Measurements from ENCODE around the gene LAMTOR4. TPM values are rescaled to one million over a fixed set of nuclear protein-coding genes. Genes with fewer than 3 reads are reported as not detected.

The LAMTOR4 gene
- total RNA-seq, 1 donor from 2014 or later = 208 TPM

DNA sequence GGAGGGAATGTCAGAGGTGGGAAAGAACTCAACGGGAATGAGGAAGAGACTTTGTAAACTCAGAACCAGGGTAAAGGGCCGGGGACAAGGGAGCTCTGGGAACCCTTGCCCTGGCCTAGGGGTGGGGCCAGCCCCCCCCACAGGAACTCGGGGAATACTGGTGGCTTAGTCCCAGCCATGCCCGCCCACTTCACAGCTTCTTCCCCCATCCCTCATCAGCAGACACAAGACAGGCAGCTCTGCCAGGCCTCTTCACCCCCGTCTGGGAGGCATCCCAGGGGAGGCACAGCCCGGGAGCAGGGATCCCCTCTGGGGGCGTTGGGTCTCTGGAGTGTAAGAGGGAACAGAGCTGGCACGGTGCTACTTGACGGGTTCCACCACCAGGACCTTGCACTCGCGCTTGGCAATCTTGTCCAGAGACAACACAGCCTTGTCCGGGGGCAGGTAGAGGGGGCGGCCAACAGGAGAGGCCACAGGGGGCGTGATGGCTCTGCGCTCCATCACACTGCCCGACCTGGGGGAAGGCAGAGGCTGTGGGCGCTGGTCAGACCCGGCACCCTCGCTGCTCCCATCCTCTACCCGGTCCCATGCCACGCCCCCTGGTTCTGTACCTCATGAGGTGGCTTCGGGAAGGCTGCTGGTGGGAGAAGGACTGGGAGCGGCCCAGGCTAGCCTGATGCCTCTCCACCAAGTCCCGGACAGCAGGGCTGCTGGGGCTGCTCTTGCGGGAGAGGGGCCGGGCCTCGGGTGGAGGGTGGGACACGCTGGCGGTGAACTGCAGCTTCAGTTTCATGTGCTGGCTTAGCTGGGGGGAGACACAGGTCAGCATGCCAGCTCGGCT is 6.2 kb downstream of the LAMTOR4 start:
- TF ChIP-seq CTCF (IDR thresholded peaks at IDR 0.05; ENCODE audit: insufficient read depth, low read length, poor library complexity, severe bottlenecking) = no peak
- Histone ChIP-seq H3K27me3 (ENCODE audit: control insufficient read depth, insufficient read depth, low read length) (no peaks in the 10 kb centered on the region), H3K4me3 (ENCODE audit: low read depth, low read length) (no peak overlapping the region), H3K36me3 (ENCODE audit: control insufficient read depth, insufficient read depth, low read length) (peaks cover 1% of the 10 kb centered on the region)
- no peak for DNase-seq (ENCODE audit: low read depth)

DNA sequence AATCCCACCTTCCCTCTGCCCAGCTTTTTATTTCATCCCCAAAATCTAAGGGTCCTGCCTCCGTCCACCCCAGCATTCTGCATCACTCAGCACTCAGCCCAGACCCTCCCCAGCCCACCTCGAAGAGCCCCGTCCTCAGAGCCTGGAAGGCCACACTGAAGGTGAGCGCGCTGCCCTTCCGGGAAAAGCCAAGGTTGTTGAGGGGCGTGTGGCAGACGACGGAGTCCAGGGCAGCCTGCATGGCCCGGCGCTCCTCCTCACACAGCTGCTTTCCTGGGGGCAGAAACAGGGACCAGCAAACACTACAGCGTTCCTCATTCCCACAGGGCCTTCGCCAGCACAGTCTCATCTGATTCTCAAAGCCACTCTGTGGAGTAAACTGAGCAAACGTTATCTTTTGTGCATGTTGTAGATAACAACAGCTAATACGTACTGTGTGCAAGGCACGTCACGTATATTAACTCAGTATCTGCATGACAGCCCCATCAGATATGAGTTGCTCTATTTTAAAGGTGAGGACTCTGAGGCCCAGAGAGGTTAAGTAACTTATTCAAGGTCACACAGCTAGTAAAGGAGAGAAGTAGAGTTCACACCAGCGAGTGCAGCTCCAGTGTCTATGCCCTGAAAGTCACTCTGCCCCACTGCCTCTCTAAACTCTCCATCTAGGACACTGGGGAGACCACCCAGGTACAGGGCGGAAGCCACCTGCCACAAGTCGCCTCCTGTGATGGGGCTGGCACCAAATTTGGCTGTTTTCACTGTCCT is 7.0 kb downstream of the LAMTOR4 start:
- no peaks in the 10 kb centered on the region for H3K27me3 ChIP-seq (ENCODE audit: control insufficient read depth, insufficient read depth, low read length)
- DNase-seq (ENCODE audit: low read depth) = no peak
- TF ChIP-seq CTCF (IDR thresholded peaks at IDR 0.05; ENCODE audit: insufficient read depth, low read length, poor library complexity, severe bottlenecking) = no peak

GRCh38 chr7:100156331-100157068 is 7.8 kb downstream of the LAMTOR4 start:
- peaks cover 1% of the 10 kb centered on the region for H3K36me3 ChIP-seq (ENCODE audit: control insufficient read depth, insufficient read depth, low read length)
- H3K4me3 ChIP-seq (ENCODE audit: low read depth, low read length) = no peak overlapping the region
- TF ChIP-seq CTCF (IDR thresholded peaks at IDR 0.05; ENCODE audit: insufficient read depth, low read length, poor library complexity, severe bottlenecking) = no peak
- no peaks in the 10 kb centered on the region for H3K27me3 ChIP-seq (ENCODE audit: control insufficient read depth, insufficient read depth, low read length)
- DNase-seq (ENCODE audit: low read depth) = no peak

More for the DNA sequence above, 7.0 kb downstream of the LAMTOR4 start:
- Histone ChIP-seq H3K36me3 (ENCODE audit: control insufficient read depth, insufficient read depth, low read length) (peaks cover 1% of the 10 kb centered on the region), H3K4me3 (ENCODE audit: low read depth, low read length) (no peak overlapping the region)

- Histone ChIP-seq H3K4me3 (ENCODE audit: low read depth, low read length) (no peak overlapping the region), H3K27me3 (ENCODE audit: control insufficient read depth, insufficient read depth, low read length) (no peaks in the 10 kb centered on the region)
Measured at GRCh38 chr7:100157069-100157333, 8.3 kb downstream of the LAMTOR4 start.

More at GRCh38 chr7:100157069-100157333, 8.3 kb downstream of the LAMTOR4 start:
- TF ChIP-seq CTCF (IDR thresholded peaks at IDR 0.05; ENCODE audit: insufficient read depth, low read length, poor library complexity, severe bottlenecking) = no peak
- DNase-seq (ENCODE audit: low read depth) = no peak
- H3K36me3 ChIP-seq (ENCODE audit: control insufficient read depth, insufficient read depth, low read length) = peaks cover 1% of the 10 kb centered on the region

All from kidney epithelial cell (primary cell).